Ovary (tissue), 9 donors: ENCODE measurements around the gene GALR1. TPM values are rescaled to one million over a fixed set of nuclear protein-coding genes. Genes with fewer than 3 reads are reported as not detected.
"Not testable (repeated sequence)": the region's sequence is repeated elsewhere in the genome, so short reads cannot be mapped to it uniquely, and the experiment has no call there.

Source experiments
- DNase-seq, 5 donors: peaks; one replicate each; pipeline ENCODE4 v3.0.0-alpha.2; 2019 to 2020
- H3K27ac ChIP-seq, 2 donors: fragments of 200-600 bp; one replicate each; pipeline versions ENCODE4 v1.5.1 to v1.8.0; 2019 to 2022
- H3K27me3 ChIP-seq: fragments of 200-600 bp; one replicate; pipeline ENCODE4 v1.8.0; 2022
- H3K36me3 ChIP-seq: fragments of 200-600 bp; sonication (generic); one replicate; pipeline ENCODE4 v1.5.1; 2019
- H3K4me1 ChIP-seq: one replicate; pipeline ENCODE4 v1.8.1; 2013; ENCODE audit warnings: mild to moderate bottlenecking, moderate library complexity; ENCODE audit not compliant: insufficient read depth
- H3K4me3 ChIP-seq: fragments of 200-600 bp; sonication (generic); one replicate; pipeline ENCODE4 v1.5.1; 2017
- H3K9me3 ChIP-seq, 2 donors: fragments of 200-600 bp in 1 of 2; sonication (generic) in 1 of 2; one replicate each; pipeline versions ENCODE4 v1.5.1 to v1.8.1; 2013 to 2019; ENCODE audit warnings: mild to moderate bottlenecking in 1 of 2, moderate library complexity in 1 of 2
- EP300 ChIP-seq: sonication (generic); formaldehyde crosslinking; IDR thresholded peaks from one replicate; pipeline ENCODE4 v1.6.1; 2017; ENCODE audit warnings: antibody characterized with exemption
- POLR2A ChIP-seq: fragments of 450-650 bp; IDR thresholded peaks from one replicate; pipeline ENCODE4 v1.6.1; 2017; ENCODE audit warnings: antibody characterized with exemption, mild to moderate bottlenecking, moderate library complexity
- WGBS, 3 donors: extraction: QIAGEN DNeasy Blood & Tissue Kit in 1 of 3; methylation state at CpG; one replicate each; pipeline versions ENCODE4 v1.1.5 to v1.1.7; 2013 to 2017; 5-methylcytosine and 5-hydroxymethylcytosine counted together
- intact Hi-C, 4 donors: fragments of 100-400 bp; cut with DNase I; formaldehyde crosslinking; loops; one replicate each; pipeline versions ENCODE4 v1.11.0 to v1.15.1; 2022 to 2023
- polyA plus RNA-seq, 2 donors: library from polyadenylated mRNA; stranded (reverse); fragments of 200-250 nt in 1 of 2; fragments of 350-450 nt in 1 of 2; fragmentation: Illumina TruSeq in 1 of 2; extraction: RNeasy Lipid Tissue Mini Kit (QIAGEN cat#74804) in 1 of 2; gene quantifications; one replicate each; pipeline ENCODE4 v1.2.3, GENCODE V29; 2013 to 2014
- total RNA-seq, 7 donors: library from RNA; depleted of rRNA in 2 of 7; stranded (reverse); fragments of >200 nt in 2 of 7; fragmentation: NEBNext Ultra II Directional in 3 of 7; extraction: Animal tissue kit (Norgen Biotek cat#: 25700) in 3 of 7; gene quantifications; one replicate each; pipeline versions ENCODE4 v1.1.0 to v1.2.4, GENCODE V29; 2016 to 2023
- TF ChIP-seq, protein P1 (sequence below), 3 donors: fragments of 450-650 bp in 2 of 3; fragments of 200-600 bp in 1 of 3; IDR thresholded peaks; one replicate each; pipeline versions ENCODE4 v1.5.1 to v1.8.0; 2016 to 2022; ENCODE audit warnings: antibody characterized with exemption in 3 of 3, mild to moderate bottlenecking in 1 of 3
- donor health status: DM: no; HTN: no; CAD: no; lungs with moderate emphysema.
- donor health status: DM: no; HTN: no; CAD: no.
- donor health status: Bipolar disorder and iron deficiency.
- donor health status: DM: yes; HTN: yes; CAD: no.
- donor health status: DM: no; HTN: no; CAD: no.
- donor health status: DM: yes; HTN: yes; CAD: no.

Gene GALR1
- total and polyA plus RNA-seq, 9 donors = under 0.01 to 0.12 (median 0.04) TPM; not detected in 5

DNA sequence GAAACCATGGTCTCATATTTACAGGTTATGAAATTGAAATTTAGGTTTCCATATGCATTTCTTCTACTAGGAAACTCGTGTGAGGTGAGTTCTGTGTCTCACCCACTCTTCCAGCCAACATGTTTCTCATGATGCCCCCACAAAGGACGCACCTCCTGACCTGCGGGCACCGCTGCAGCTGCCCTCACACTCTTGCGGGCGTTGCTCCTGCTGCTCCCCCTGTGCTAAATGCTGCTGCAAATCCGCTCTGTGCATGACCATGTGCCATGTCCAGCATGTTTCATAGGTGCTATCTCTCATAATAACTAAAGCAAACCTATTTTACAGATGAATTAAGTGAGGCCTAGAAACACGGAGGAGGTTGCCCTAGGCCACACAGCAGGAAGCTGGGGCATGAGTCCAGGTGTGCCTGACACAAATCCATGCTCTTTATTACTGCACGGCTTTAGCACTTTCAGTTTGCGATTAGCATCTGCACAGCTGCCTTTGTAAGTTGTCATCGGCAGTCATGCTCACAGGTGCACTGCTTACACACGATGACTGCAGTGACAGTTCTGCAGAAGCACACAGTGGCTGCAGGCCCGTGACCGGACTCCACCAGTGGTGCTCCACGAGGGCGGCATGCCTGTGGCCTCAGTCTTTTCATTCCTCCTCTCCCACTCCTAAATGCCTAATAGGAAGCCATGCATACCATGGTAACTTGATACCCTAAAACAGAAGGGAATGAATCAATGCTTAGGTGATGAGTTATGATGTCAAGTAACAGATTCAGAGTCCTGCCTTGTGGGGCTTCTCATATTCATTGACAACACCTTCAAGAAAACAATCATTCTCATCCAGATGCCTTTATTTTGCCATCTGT is 14.9 kb upstream of the GALR1 start:
- H3K9me3 ChIP-seq = peaks cover 0 to 5% of the 10 kb centered on the region in 2 donors
- H3K27ac ChIP-seq = no peak overlapping the region
- intact Hi-C loops = no loop called here
- H3K4me3 ChIP-seq = no peak overlapping the region
- WGBS, 3 donors = 74 to 84% (median 81%) methylated on average over 16 of the region's 16 CpGs
- no peaks in the 10 kb centered on the region for H3K4me1 ChIP-seq
- no peaks in the 10 kb centered on the region for H3K36me3 ChIP-seq
- no peaks in the 10 kb centered on the region for H3K27me3 ChIP-seq
- TF ChIP-seq, protein P1, sequence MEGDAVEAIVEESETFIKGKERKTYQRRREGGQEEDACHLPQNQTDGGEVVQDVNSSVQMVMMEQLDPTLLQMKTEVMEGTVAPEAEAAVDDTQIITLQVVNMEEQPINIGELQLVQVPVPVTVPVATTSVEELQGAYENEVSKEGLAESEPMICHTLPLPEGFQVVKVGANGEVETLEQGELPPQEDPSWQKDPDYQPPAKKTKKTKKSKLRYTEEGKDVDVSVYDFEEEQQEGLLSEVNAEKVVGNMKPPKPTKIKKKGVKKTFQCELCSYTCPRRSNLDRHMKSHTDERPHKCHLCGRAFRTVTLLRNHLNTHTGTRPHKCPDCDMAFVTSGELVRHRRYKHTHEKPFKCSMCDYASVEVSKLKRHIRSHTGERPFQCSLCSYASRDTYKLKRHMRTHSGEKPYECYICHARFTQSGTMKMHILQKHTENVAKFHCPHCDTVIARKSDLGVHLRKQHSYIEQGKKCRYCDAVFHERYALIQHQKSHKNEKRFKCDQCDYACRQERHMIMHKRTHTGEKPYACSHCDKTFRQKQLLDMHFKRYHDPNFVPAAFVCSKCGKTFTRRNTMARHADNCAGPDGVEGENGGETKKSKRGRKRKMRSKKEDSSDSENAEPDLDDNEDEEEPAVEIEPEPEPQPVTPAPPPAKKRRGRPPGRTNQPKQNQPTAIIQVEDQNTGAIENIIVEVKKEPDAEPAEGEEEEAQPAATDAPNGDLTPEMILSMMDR (IDR thresholded peaks at IDR 0.05) = no peak
- TF ChIP-seq POLR2A (no peak), EP300 (no peak)
- no peak for DNase-seq

DNA sequence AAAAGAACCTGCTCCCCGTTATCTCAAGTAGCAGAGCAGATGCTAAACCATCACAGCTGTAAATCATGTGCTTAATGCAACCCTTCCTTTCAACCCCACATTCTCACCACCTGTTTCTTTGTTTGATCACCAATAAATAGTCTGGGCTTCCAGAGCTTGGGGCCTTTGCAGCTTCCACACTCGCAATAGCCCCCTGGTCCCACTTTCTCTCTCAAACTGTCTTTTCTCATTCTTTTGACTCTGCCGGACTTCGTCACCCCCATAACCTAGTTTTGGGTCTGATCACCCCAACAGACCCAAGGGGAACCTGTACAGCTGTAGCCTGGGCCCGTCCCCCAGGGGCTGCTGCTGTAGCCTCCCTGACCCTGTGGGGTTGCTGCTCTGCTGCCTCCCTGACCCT is 10.4 kb upstream of the GALR1 start:
- WGBS, 3 donors = 85 to 92% (median 86%) methylated on average over 5 of the region's 5 CpGs
- not testable (repeated sequence) for H3K27me3 ChIP-seq

DNA sequence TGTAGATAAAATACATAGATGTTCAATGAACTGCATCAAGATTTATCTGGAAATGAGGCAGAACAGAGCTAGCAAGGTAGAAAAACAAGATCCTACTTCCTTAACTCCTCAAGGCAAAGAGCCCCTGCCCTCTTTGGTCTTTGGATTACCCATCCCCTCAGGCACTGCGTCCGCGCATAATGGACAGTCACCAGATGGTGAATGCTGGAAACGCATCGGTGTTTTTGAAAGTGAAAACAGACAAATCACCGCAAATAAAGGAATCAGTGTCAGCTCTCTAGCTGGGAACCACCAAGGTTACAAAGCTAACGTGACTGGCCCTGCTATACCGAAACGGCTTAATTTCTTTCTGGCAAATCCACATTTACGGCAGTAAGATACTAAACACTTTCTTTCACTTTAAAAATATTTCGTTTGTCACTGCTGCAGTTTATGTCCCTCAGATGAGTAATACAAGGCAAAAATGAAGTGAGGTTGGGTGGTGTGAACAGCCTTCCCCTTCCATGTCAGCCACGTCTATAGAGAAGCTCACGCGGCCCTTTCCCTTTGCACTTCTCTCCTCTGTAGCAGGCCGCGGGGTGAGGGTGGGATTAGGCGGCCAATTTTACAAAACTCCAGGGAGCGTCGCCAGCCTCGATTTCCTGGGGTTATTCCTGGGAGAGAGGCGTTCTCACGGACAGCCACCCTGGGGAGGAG is 627 bp upstream of the GALR1 start:
- Histone ChIP-seq H3K36me3 (no peaks in the 10 kb centered on the region), H3K9me3 (no peaks in the 10 kb centered on the region), H3K4me3 (no peak overlapping the region), H3K4me1 (peaks cover 2% of the 10 kb centered on the region), H3K27ac (no peak overlapping the region), H3K27me3 (no peaks in the 10 kb centered on the region)
- 5 to 10% (median 6%) methylated on average over 21 to 22 of the region's 22 CpGs for WGBS, 3 donors
- intact Hi-C loops = no loop called here
- no peak for DNase-seq
- TF ChIP-seq POLR2A (no peak), EP300 (no peak)
- TF ChIP-seq, protein P1 (IDR thresholded peaks at IDR 0.05) = no peak

More for the DNA sequence above, 10.4 kb upstream of the GALR1 start:
- H3K36me3 ChIP-seq, DNase-seq, H3K4me3 ChIP-seq, H3K4me1 ChIP-seq, H3K9me3 ChIP-seq, H3K27ac ChIP-seq, intact Hi-C loops: not testable (repeated sequence)

DNA sequence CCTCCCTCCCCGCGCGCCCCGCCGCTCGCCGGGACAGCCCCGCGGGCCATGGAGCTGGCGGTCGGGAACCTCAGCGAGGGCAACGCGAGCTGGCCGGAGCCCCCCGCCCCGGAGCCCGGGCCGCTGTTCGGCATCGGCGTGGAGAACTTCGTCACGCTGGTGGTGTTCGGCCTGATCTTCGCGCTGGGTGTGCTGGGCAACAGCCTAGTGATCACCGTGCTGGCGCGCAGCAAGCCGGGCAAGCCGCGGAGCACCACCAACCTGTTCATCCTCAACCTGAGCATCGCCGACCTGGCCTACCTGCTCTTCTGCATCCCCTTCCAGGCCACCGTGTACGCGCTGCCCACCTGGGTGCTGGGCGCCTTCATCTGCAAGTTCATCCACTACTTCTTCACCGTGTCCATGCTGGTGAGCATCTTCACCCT is 865 bp downstream of the GALR1 start:
- Histone ChIP-seq H3K36me3 (no peaks in the 10 kb centered on the region), H3K4me1 (peaks cover 2% of the 10 kb centered on the region), H3K9me3 (no peaks in the 10 kb centered on the region), H3K27me3 (no peaks in the 10 kb centered on the region), H3K4me3 (no peak overlapping the region), H3K27ac (no peak overlapping the region)
- intact Hi-C loops = no loop called here
- DNase-seq = no peak
- TF ChIP-seq, protein P1 (IDR thresholded peaks at IDR 0.05) = no peak
- TF ChIP-seq EP300 = no peak
- TF ChIP-seq POLR2A = no peak
- WGBS, 3 donors = 1 to 2% (median 1%) methylated on average over 14 to 40 of the region's 40 CpGs
